RCC 7860 (cell line): Measurements from ENCODE around the gene CDKN2C.
A peak's percentile ranks its signal among the peaks of the same experiment; 100 is the strongest.
"Not testable (repeated sequence)": the region's sequence is repeated elsewhere in the genome, so short reads cannot be mapped to it uniquely, and the experiment has no call there.

Experiments used
- DNase-seq: peaks from one replicate; pipeline ENCODE4 v3.0.0-alpha.2; 2015; ENCODE audit warnings: low spot score
- FAIRE-seq: peaks from 2 replicates; lab custom pipeline; 2012; peaks lifted over from hg19 to GRCh38; lab: Jason Lieb, UNC

Gene CDKN2C

GRCh38 chr1:50978144-50978851 lies 8.3 kb downstream of the CDKN2C start:
- peak; percentile 5 for FAIRE-seq
- peak; percentile 83 for DNase-seq

- peak; percentile 62 for FAIRE-seq
- DNase-seq, result peak; percentile 56
Observed at GRCh38 chr1:50978852-50979781, 9.1 kb downstream of the CDKN2C start.

- DNase-seq (no peak), FAIRE-seq (peak; percentile 65)
Observed at GRCh38 chr1:50979937-50980336, 9.9 kb downstream of the CDKN2C start.

- peak; percentile 69 for FAIRE-seq
Observed at GRCh38 chr1:50980505-50980904, 10.5 kb downstream of the CDKN2C start.

GRCh38 chr1:50981741-50982140 lies 11.7 kb downstream of the CDKN2C start:
- FAIRE-seq, result no peak
- no peak for DNase-seq

More at GRCh38 chr1:50980505-50980904, 10.5 kb downstream of the CDKN2C start:
- DNase-seq, result no peak

GRCh38 chr1:50982611-50983010 lies 12.6 kb downstream of the CDKN2C start:
- DNase-seq (no peak), FAIRE-seq (no peak)

- no peak for FAIRE-seq
- no peak for DNase-seq
Observed at GRCh38 chr1:50983219-50983802, 13.3 kb downstream of the CDKN2C start.

- DNase-seq (no peak), FAIRE-seq (no peak)
Observed at GRCh38 chr1:50985094-50985493, 15.0 kb downstream of the CDKN2C start.

GRCh38 chr1:50986653-50987052 lies 16.6 kb downstream of the CDKN2C start:
- FAIRE-seq (no peak), DNase-seq (no peak)

GRCh38 chr1:50989694-50990093 lies 19.6 kb downstream of the CDKN2C start:
- FAIRE-seq (no peak), DNase-seq (no peak)

GRCh38 chr1:50992532-50993318 lies 22.7 kb downstream of the CDKN2C start:
- DNase-seq, result no peak
- FAIRE-seq, result no peak

GRCh38 chr1:50993645-50994044 lies 23.6 kb downstream of the CDKN2C start:
- DNase-seq, result no peak
- no peak for FAIRE-seq

GRCh38 chr1:50994997-50995396 lies 25.0 kb downstream of the CDKN2C start:
- FAIRE-seq (no peak), DNase-seq (no peak)

GRCh38 chr1:50995651-50996050 lies 25.6 kb downstream of the CDKN2C start:
- DNase-seq (no peak), FAIRE-seq (no peak)

- DNase-seq (no peak), FAIRE-seq (no peak)
Observed at GRCh38 chr1:50996083-50996482, 26.0 kb downstream of the CDKN2C start.

GRCh38 chr1:50999375-50999774 lies 29.3 kb downstream of the CDKN2C start:
- not testable (repeated sequence) for DNase-seq, FAIRE-seq

GRCh38 chr1:51000160-51000559 lies 30.1 kb downstream of the CDKN2C start:
- FAIRE-seq, result no peak
- no peak for DNase-seq

GRCh38 chr1:51000651-51001050 lies 30.6 kb downstream of the CDKN2C start:
- no peak for FAIRE-seq

GRCh38 chr1:51002516-51002915 lies 32.5 kb downstream of the CDKN2C start:
- DNase-seq (no peak), FAIRE-seq (no peak)

More at GRCh38 chr1:51000651-51001050, 30.6 kb downstream of the CDKN2C start:
- DNase-seq, result no peak

- not testable (repeated sequence) for FAIRE-seq, DNase-seq
Observed at GRCh38 chr1:51005549-51005948, 35.5 kb downstream of the CDKN2C start.

- DNase-seq (no peak), FAIRE-seq (no peak)
Observed at GRCh38 chr1:51009381-51009780, 39.3 kb downstream of the CDKN2C start.
